ENCODE data around the gene LEF1. TPM values are rescaled to one million over a fixed set of nuclear protein-coding genes. Genes with fewer than 3 reads are reported as not detected.

The LEF1 gene
- total RNA-seq, 2 experiments from 2014 or later = 350 to 367 TPM

- Mint-ChIP-seq H3K4me1 (ENCODE audit: low read depth) (peaks cover 93% of the 10 kb centered on the region), H3K36me3 (ENCODE audit: low read depth) (peaks cover 51% of the 10 kb centered on the region), H3K27ac (peak overlapping the region; percentile 96), H3K9me3 (no peaks in the 10 kb centered on the region), H3K27me3 (ENCODE audit: low read depth) (no peaks in the 10 kb centered on the region), H3K4me3 (peak overlapping the region; percentile 50)
- intact Hi-C loops (cut with micrococcal nuclease) = loop anchor here (1.0 to 2.0 kb wide), 3 partner anchors 46 to 236 kb away; no protein-coding TSS in a partner anchor
- DNase-seq = peak; percentile 58
- CTCF ChIA-PET = interaction anchor here (0.7 to 4.3 kb wide), 11 partner anchors 9 to 88 kb away, joined by 3 to 28 read pairs (median 3); no protein-coding TSS in a partner anchor
These were observed 50.2 kb downstream of the LEF1 start for GRCh38 chr4:108118505-108118904.

GRCh38 chr4:108117418-108118182, 51.1 kb downstream of the LEF1 start:
- intact Hi-C loops (cut with micrococcal nuclease) = loop anchor here (1.0 to 2.0 kb wide), 3 partner anchors 45 to 237 kb away; no protein-coding TSS in a partner anchor
- H3K27ac Mint-ChIP-seq = peak overlapping the region; percentile 96
- H3K4me3 Mint-ChIP-seq = peak overlapping the region; percentile 50
- CTCF ChIA-PET = interaction anchor here (0.6 to 4.3 kb wide), 12 partner anchors 10 to 268 kb away, joined by 3 to 28 read pairs (median 4); no protein-coding TSS in a partner anchor
- H3K4me1 Mint-ChIP-seq (ENCODE audit: low read depth) = peaks cover 95% of the 10 kb centered on the region
- no peak for DNase-seq
- H3K27me3 Mint-ChIP-seq (ENCODE audit: low read depth) = no peaks in the 10 kb centered on the region
- peaks cover 55% of the 10 kb centered on the region for H3K36me3 Mint-ChIP-seq (ENCODE audit: low read depth)
- H3K9me3 Mint-ChIP-seq = no peaks in the 10 kb centered on the region

GRCh38 chr4:108116423-108117168, 52.1 kb downstream of the LEF1 start:
- no peaks in the 10 kb centered on the region for H3K27me3 Mint-ChIP-seq (ENCODE audit: low read depth)
- CTCF ChIA-PET = interaction anchor here (0.6 to 4.3 kb wide), 13 partner anchors 9 to 86 kb away, joined by 3 to 28 read pairs (median 4); no protein-coding TSS in a partner anchor
- H3K36me3 Mint-ChIP-seq (ENCODE audit: low read depth) = peaks cover 62% of the 10 kb centered on the region
- H3K4me1 Mint-ChIP-seq (ENCODE audit: low read depth) = peaks cover 97% of the 10 kb centered on the region
- H3K4me3 Mint-ChIP-seq = peak overlapping the region; percentile 42
- peak overlapping the region; percentile 96 for H3K27ac Mint-ChIP-seq
- intact Hi-C loops (cut with micrococcal nuclease) = loop anchor here (1.0 kb wide), 2 partner anchors 8 to 16 kb away; no protein-coding TSS in a partner anchor
- DNase-seq = peak; percentile 63
- H3K9me3 Mint-ChIP-seq = no peaks in the 10 kb centered on the region

GRCh38 chr4:108115168-108115526, 53.6 kb downstream of the LEF1 start:
- Mint-ChIP-seq H3K27ac (peak overlapping the region; percentile 96), H3K4me3 (peak overlapping the region; percentile 38), H3K36me3 (ENCODE audit: low read depth) (peaks cover 73% of the 10 kb centered on the region), H3K9me3 (no peaks in the 10 kb centered on the region), H3K27me3 (ENCODE audit: low read depth) (no peaks in the 10 kb centered on the region), H3K4me1 (ENCODE audit: low read depth) (peaks cover 97% of the 10 kb centered on the region)
- DNase-seq = no peak
- intact Hi-C loops (cut with micrococcal nuclease) = no loop called here
- CTCF ChIA-PET = interaction anchor here (0.6 to 4.3 kb wide), 19 partner anchors 8 to 417 kb away, joined by 3 to 28 read pairs (median 4); partner anchors contain the start of gene LEF1

- Mint-ChIP-seq H3K27me3 (ENCODE audit: low read depth) (no peaks in the 10 kb centered on the region), H3K4me3 (peak overlapping the region; percentile 38), H3K4me1 (ENCODE audit: low read depth) (peaks cover 99% of the 10 kb centered on the region), H3K36me3 (ENCODE audit: low read depth) (peaks cover 76% of the 10 kb centered on the region), H3K9me3 (no peaks in the 10 kb centered on the region), H3K27ac (peak overlapping the region; percentile 96)
- no peak for DNase-seq
- intact Hi-C loops (cut with micrococcal nuclease) = no loop called here
- CTCF ChIA-PET = interaction anchor here (0.6 to 2.6 kb wide), 9 partner anchors 16 to 417 kb away, joined by 3 to 9 read pairs (median 4); no protein-coding TSS in a partner anchor
These were observed 54.2 kb downstream of the LEF1 start for GRCh38 chr4:108114503-108114902.

GRCh38 chr4:108113229-108113628, 55.5 kb downstream of the LEF1 start:
- CTCF ChIA-PET = interaction anchor here (0.8 to 1.8 kb wide), 6 partner anchors 11 to 94 kb away, joined by 3 to 8 read pairs (median 4); no protein-coding TSS in a partner anchor
- H3K36me3 Mint-ChIP-seq (ENCODE audit: low read depth) = peaks cover 71% of the 10 kb centered on the region
- DNase-seq = peak; percentile 46
- intact Hi-C loops (cut with micrococcal nuclease) = no loop called here
- H3K4me3 Mint-ChIP-seq = peak overlapping the region; percentile 49
- H3K27me3 Mint-ChIP-seq (ENCODE audit: low read depth) = no peaks in the 10 kb centered on the region
- H3K4me1 Mint-ChIP-seq (ENCODE audit: low read depth) = peaks cover 98% of the 10 kb centered on the region
- no peaks in the 10 kb centered on the region for H3K9me3 Mint-ChIP-seq
- H3K27ac Mint-ChIP-seq = peak overlapping the region; percentile 96

GRCh38 chr4:108111781-108112180, 57.0 kb downstream of the LEF1 start:
- Mint-ChIP-seq H3K9me3 (no peaks in the 10 kb centered on the region), H3K27me3 (ENCODE audit: low read depth) (no peaks in the 10 kb centered on the region), H3K27ac (peak overlapping the region; percentile 96), H3K36me3 (ENCODE audit: low read depth) (peaks cover 67% of the 10 kb centered on the region), H3K4me3 (no peak overlapping the region), H3K4me1 (ENCODE audit: low read depth) (peaks cover 96% of the 10 kb centered on the region)
- no peak for DNase-seq
- CTCF ChIA-PET = interaction anchor here (0.5 to 2.1 kb wide), 9 partner anchors 27 to 1536 kb away, joined by 3 to 6 read pairs (median 4); no protein-coding TSS in a partner anchor
- intact Hi-C loops (cut with micrococcal nuclease) = no loop called here

GRCh38 chr4:108110450-108110849, 58.3 kb downstream of the LEF1 start:
- Mint-ChIP-seq H3K27ac (peak overlapping the region; percentile 96), H3K9me3 (no peaks in the 10 kb centered on the region), H3K4me3 (peak overlapping the region; percentile 55), H3K36me3 (ENCODE audit: low read depth) (peaks cover 70% of the 10 kb centered on the region), H3K27me3 (ENCODE audit: low read depth) (no peaks in the 10 kb centered on the region), H3K4me1 (ENCODE audit: low read depth) (peaks cover 96% of the 10 kb centered on the region)
- intact Hi-C loops (cut with micrococcal nuclease) = loop anchor here (1.0 kb wide), 1 partner anchor 32 kb away; no protein-coding TSS in a partner anchor
- CTCF ChIA-PET = interaction anchor here (0.9 to 2.1 kb wide), 5 partner anchors 29 to 57 kb away, joined by 3 to 6 read pairs (median 3); no protein-coding TSS in a partner anchor
- no peak for DNase-seq

GRCh38 chr4:108109997-108110416, 58.7 kb downstream of the LEF1 start:
- Mint-ChIP-seq H3K9me3 (no peaks in the 10 kb centered on the region), H3K36me3 (ENCODE audit: low read depth) (peaks cover 67% of the 10 kb centered on the region), H3K27ac (peak overlapping the region; percentile 96), H3K27me3 (ENCODE audit: low read depth) (no peaks in the 10 kb centered on the region), H3K4me3 (peak overlapping the region; percentile 55), H3K4me1 (ENCODE audit: low read depth) (peaks cover 96% of the 10 kb centered on the region)
- DNase-seq = no peak
- CTCF ChIA-PET = interaction anchor here (0.9 to 2.1 kb wide), 6 partner anchors 9 to 56 kb away, joined by 3 to 6 read pairs (median 3); no protein-coding TSS in a partner anchor
- intact Hi-C loops (cut with micrococcal nuclease) = loop anchor here (1.0 to 2.0 kb wide), 3 partner anchors 32 to 57 kb away; no protein-coding TSS in a partner anchor

GRCh38 chr4:108109111-108109510, 59.6 kb downstream of the LEF1 start:
- H3K36me3 Mint-ChIP-seq (ENCODE audit: low read depth) = peaks cover 64% of the 10 kb centered on the region
- no peaks in the 10 kb centered on the region for H3K27me3 Mint-ChIP-seq (ENCODE audit: low read depth)
- peaks cover 94% of the 10 kb centered on the region for H3K4me1 Mint-ChIP-seq (ENCODE audit: low read depth)
- no peak for DNase-seq
- intact Hi-C loops (cut with micrococcal nuclease) = loop anchor here (2.0 kb wide), 2 partner anchors 36 to 56 kb away; no protein-coding TSS in a partner anchor
- H3K9me3 Mint-ChIP-seq = no peaks in the 10 kb centered on the region
- peak overlapping the region; percentile 40 for H3K4me3 Mint-ChIP-seq
- peak overlapping the region; percentile 96 for H3K27ac Mint-ChIP-seq
- CTCF ChIA-PET = interaction anchor here (0.6 to 2.5 kb wide), 11 partner anchors 10 to 78 kb away, joined by 3 to 14 read pairs (median 3); no protein-coding TSS in a partner anchor

- Mint-ChIP-seq H3K27me3 (ENCODE audit: low read depth) (no peaks in the 10 kb centered on the region), H3K27ac (peak overlapping the region; percentile 96), H3K36me3 (ENCODE audit: low read depth) (peaks cover 65% of the 10 kb centered on the region), H3K9me3 (no peaks in the 10 kb centered on the region), H3K4me3 (peak overlapping the region; percentile 62), H3K4me1 (ENCODE audit: low read depth) (peaks cover 94% of the 10 kb centered on the region)
- CTCF ChIA-PET = interaction anchor here (0.7 to 2.5 kb wide), 15 partner anchors 8 to 77 kb away, joined by 3 to 14 read pairs (median 4); no protein-coding TSS in a partner anchor
- DNase-seq = peak; percentile 74
- intact Hi-C loops (cut with micrococcal nuclease) = loop anchor here (1.0 to 2.0 kb wide), 7 partner anchors 8 to 77 kb away; no protein-coding TSS in a partner anchor
These were observed 60.9 kb downstream of the LEF1 start for GRCh38 chr4:108107729-108108382.
